Coronary artery (tissue), 2 donors: ENCODE data around the gene SEMA5A.
A peak's percentile ranks its signal among the peaks of the same experiment; 100 is the strongest.
"Not testable (repeated sequence)": the region's sequence is repeated elsewhere in the genome, so short reads cannot be mapped to it uniquely, and the experiment has no call there.

ENCODE experiments used
- DNase-seq: peaks from one replicate; pipeline ENCODE4 v3.0.0-alpha.2; 2017; ENCODE audit warnings: low spot score
- H3K27ac ChIP-seq, 2 donors: fragments of 200-600 bp; sonication (generic); one replicate each; pipeline ENCODE4 v1.5.1; 2016 to 2019
- H3K4me3 ChIP-seq: fragments of 200-600 bp; sonication (generic); 2 replicates; pipeline ENCODE4 v1.5.1; 2016; ENCODE audit warnings: mild to moderate bottlenecking, moderate library complexity
- CTCF ChIP-seq: fragments of 200-600 bp; sonication (generic); IDR thresholded peaks from one replicate; pipeline ENCODE4 v1.5.1; 2019; ENCODE audit warnings: antibody characterized with exemption

Gene SEMA5A

DNA sequence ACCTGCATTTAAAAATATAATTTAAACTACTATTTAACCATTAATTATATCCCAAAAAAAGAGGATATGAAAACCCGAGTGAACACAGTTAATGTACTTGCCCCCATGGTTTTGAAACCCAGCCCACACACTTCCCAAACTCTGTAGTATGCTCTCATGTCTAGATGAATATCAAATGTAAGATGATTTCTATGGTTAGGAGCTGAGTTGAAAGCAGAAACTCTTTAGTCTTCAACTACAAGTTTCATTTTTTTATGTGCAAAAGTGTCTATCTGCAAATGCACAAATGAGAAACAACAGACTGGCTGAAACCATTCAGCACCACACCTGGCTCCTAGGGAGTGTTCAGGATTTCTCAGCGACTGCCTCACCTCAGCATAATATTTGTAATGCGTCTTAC lies 183.3 kb downstream of the SEMA5A start:
- H3K27ac ChIP-seq = peak overlapping the region in 1 of 2 donors; percentile 69

DNA sequence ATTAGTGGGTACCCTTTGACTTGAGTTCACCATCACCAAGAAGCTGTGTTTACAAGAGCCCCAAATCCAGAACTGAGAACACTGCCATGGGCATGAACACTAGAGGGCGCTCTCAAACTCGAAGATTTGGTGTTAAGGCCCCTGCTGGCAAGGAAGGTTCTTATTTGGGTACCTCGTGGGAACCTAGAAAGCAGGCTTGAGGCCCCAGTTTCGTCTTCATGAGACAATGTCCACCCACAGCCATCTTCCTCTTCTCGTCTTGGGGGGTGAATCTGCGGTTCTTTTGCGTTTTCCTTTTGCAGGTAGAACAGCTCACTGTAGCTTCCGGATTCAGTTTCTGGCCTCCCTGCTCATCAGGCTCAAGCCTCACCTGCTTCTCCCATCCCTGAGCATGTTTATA lies 184.0 kb downstream of the SEMA5A start:
- no peak overlapping the region for H3K27ac ChIP-seq
- H3K4me3 ChIP-seq = no peak overlapping the region
- peak; percentile 18 for TF ChIP-seq CTCF
- no peak for DNase-seq

More for the DNA sequence above, 183.3 kb downstream of the SEMA5A start:
- DNase-seq = no peak
- H3K4me3 ChIP-seq = no peak overlapping the region
- no peak for TF ChIP-seq CTCF

GRCh38 chr5:9358961-9359685 lies 186.8 kb downstream of the SEMA5A start:
- no peak for DNase-seq
- H3K27ac ChIP-seq = peak overlapping the region in 1 of 2 donors; percentile 47
- H3K4me3 ChIP-seq = no peak overlapping the region
- no peak for TF ChIP-seq CTCF

GRCh38 chr5:9356351-9356825 lies 189.5 kb downstream of the SEMA5A start:
- no peak for TF ChIP-seq CTCF
- no peak for DNase-seq
- no peak overlapping the region for H3K27ac ChIP-seq
- H3K4me3 ChIP-seq = no peak overlapping the region

GRCh38 chr5:9354336-9355081 lies 191.4 kb downstream of the SEMA5A start:
- no peak overlapping the region for H3K4me3 ChIP-seq
- TF ChIP-seq CTCF = no peak
- no peak for DNase-seq
- no peak overlapping the region for H3K27ac ChIP-seq

- H3K27ac ChIP-seq, H3K4me3 ChIP-seq, DNase-seq: not testable (repeated sequence)
Measured at GRCh38 chr5:9353048-9353447, 192.8 kb downstream of the SEMA5A start.

GRCh38 chr5:9351546-9351945 lies 194.3 kb downstream of the SEMA5A start:
- DNase-seq = no peak
- Histone ChIP-seq H3K27ac (no peak overlapping the region), H3K4me3 (no peak overlapping the region)
- TF ChIP-seq CTCF = no peak
